H1 (cell line): ENCODE results near the gene CPXM2. TPM values are rescaled to one million over a fixed set of nuclear protein-coding genes. Genes with fewer than 3 reads are reported as not detected.

Experiments used
- CTCF ChIA-PET: fragments of 300-600 bp; sonication (Branson Sonifier 250); formaldehyde crosslinking; loops from one replicate; lab custom pipeline; 2021; ENCODE audit not compliant: partially characterized antibody; lab: Charles Lee
- POLR2A ChIA-PET: fragments of 300-600 bp; sonication (Branson Sonifier 250); formaldehyde crosslinking; loops from one replicate; lab custom pipeline; 2021; ENCODE audit warnings: inconsistent platforms; ENCODE audit not compliant: partially characterized antibody; lab: Charles Lee
- DNase-seq, 2 experiments: peaks; one replicate each; pipeline versions ENCODE4 v3.0.0 to v3.0.0-alpha.2; 2010 to 2022; ENCODE audit warnings: low spot score in 2 of 2, low read depth in 1 of 2, mixed read lengths in 1 of 2
- FAIRE-seq: peaks from 2 replicates; lab custom pipeline; 2011; peaks lifted over from hg19 to GRCh38; lab: Jason Lieb, UNC
- H2AFZ ChIP-seq: 2 replicates; pipeline ENCODE4 v1.8.1; 2012; ENCODE audit warnings: low read length, inconsistent platforms
- H2AK5ac ChIP-seq: 2 replicates; pipeline ENCODE4 v1.6.1; 2013; ENCODE audit warnings: low read depth, low read length
- H2BK120ac ChIP-seq: replicated peaks from 2 replicates; pipeline ENCODE3; 2013; ENCODE audit warnings: low read depth, low read length, inconsistent platforms
- H2BK12ac ChIP-seq: 2 replicates; pipeline ENCODE4 v1.6.1; 2013; ENCODE audit warnings: low read depth, low read length
- H2BK15ac ChIP-seq: 2 replicates; pipeline ENCODE4 v1.6.1; 2013; ENCODE audit warnings: low read length
- H2BK20ac ChIP-seq: 2 replicates; pipeline ENCODE4 v1.6.1; 2013; ENCODE audit warnings: low read length
- H2BK5ac ChIP-seq: 2 replicates; pipeline ENCODE4 v1.6.1; 2013; ENCODE audit warnings: low read depth, low read length
- H3K14ac ChIP-seq: 2 replicates; pipeline ENCODE4 v1.6.1; 2013; ENCODE audit warnings: inconsistent platforms; ENCODE audit not compliant: insufficient read length
- H3K18ac ChIP-seq: 2 replicates; pipeline ENCODE4 v1.6.1; 2013; ENCODE audit warnings: low read length; ENCODE audit errors: extremely low read depth
- H3K23ac ChIP-seq: 2 replicates; pipeline ENCODE4 v1.6.1; 2013; ENCODE audit warnings: inconsistent platforms; ENCODE audit not compliant: insufficient read length
- H3K23me2 ChIP-seq: 2 replicates; pipeline ENCODE4 v1.6.1; 2013; ENCODE audit warnings: low read depth, low read length
- H3K27ac ChIP-seq: 2 replicates; pipeline ENCODE4 v1.6.1; 2011; ENCODE audit warnings: low read depth, low read length, inconsistent platforms
- H3K27me3 ChIP-seq, 4 experiments: replicated peaks in 1 of 4; 1 replicate in 1 of 4; 2 replicates in 3 of 4; pipeline versions ENCODE4 v1.6.1 to v1.8.1; 2011 to 2013; ENCODE audit warnings: low read length in 3 of 4, mild to moderate bottlenecking in 3 of 4, inconsistent platforms in 2 of 4, mixed read lengths in 2 of 4, moderate library complexity in 1 of 4; ENCODE audit not compliant: control insufficient read depth in 3 of 4, insufficient read depth in 3 of 4; ENCODE audit errors: extremely low read depth in 1 of 4
- H3K36me3 ChIP-seq, 4 experiments: 2 replicates each; pipeline versions ENCODE4 v1.6.1 to v1.8.1; 2011 to 2013; ENCODE audit warnings: mild to moderate bottlenecking in 4 of 4, low read length in 3 of 4, moderate library complexity in 2 of 4, control low read depth in 1 of 4, inconsistent platforms in 1 of 4; ENCODE audit not compliant: insufficient read depth in 4 of 4, control insufficient read depth in 2 of 4
- H3K4ac ChIP-seq: replicated peaks from 2 replicates; pipeline ENCODE3; 2013; ENCODE audit warnings: low read length, low read depth, mixed read lengths, inconsistent platforms; ENCODE audit not compliant: insufficient read length
- H3K4me1 ChIP-seq, 4 experiments: replicated peaks in 1 of 4; 1 replicate in 1 of 4; 2 replicates in 3 of 4; pipeline versions ENCODE4 v1.6.1 to v1.8.1; 2011 to 2013; ENCODE audit warnings: low read length in 3 of 4, inconsistent platforms in 2 of 4, mixed read lengths in 1 of 4; ENCODE audit not compliant: insufficient read depth in 4 of 4, control insufficient read depth in 3 of 4
- H3K4me2 ChIP-seq, 2 experiments: 2 replicates each; pipeline versions ENCODE4 v1.6.1 to v1.8.1; 2011 to 2013; ENCODE audit warnings: low read depth in 2 of 2, low read length in 2 of 2, control low read depth in 1 of 2, inconsistent platforms in 1 of 2, mild to moderate bottlenecking in 1 of 2; ENCODE audit not compliant: insufficient read depth in 1 of 2
- H3K4me3 ChIP-seq, 4 experiments: fragments of 200-600, 300-600 bp in 1 of 4; sonication (generic), shearing (Covaris generic), sonication (Bioruptor Twin) in 1 of 4; 2 replicates each; pipeline versions ENCODE4 v1.5.1 to v1.8.1; 2011 to 2016; ENCODE audit warnings: low read length in 4 of 4, low read depth in 3 of 4, control low read depth in 2 of 4, inconsistent platforms in 2 of 4, mild to moderate bottlenecking in 2 of 4, mixed read lengths in 1 of 4, moderate library complexity in 1 of 4; ENCODE audit not compliant: insufficient read depth in 2 of 4; ENCODE audit errors: extremely low read depth in 1 of 4
- H3K56ac ChIP-seq: replicated peaks from 2 replicates; pipeline ENCODE3; 2013; ENCODE audit warnings: low read depth, mild to moderate bottlenecking, mixed read lengths, low read length, inconsistent platforms; ENCODE audit not compliant: insufficient read length
- H3K79me1 ChIP-seq: 2 replicates; pipeline ENCODE4 v1.6.1; 2013; ENCODE audit warnings: low read depth, low read length, control low read depth
- H3K79me2 ChIP-seq, 2 experiments: 2 replicates each; pipeline versions ENCODE4 v1.6.1 to v1.8.1; 2012 to 2013; ENCODE audit warnings: low read length in 2 of 2, mild to moderate bottlenecking in 2 of 2, inconsistent platforms in 1 of 2; ENCODE audit not compliant: insufficient read depth in 2 of 2, control insufficient read depth in 1 of 2
- H3K9ac ChIP-seq, 4 experiments: replicated peaks in 1 of 4; 1 replicate in 1 of 4; 2 replicates in 3 of 4; pipeline versions ENCODE4 v1.6.1 to v1.8.1; 2011 to 2013; ENCODE audit warnings: low read depth in 3 of 4, low read length in 3 of 4, control low read depth in 2 of 4, mild to moderate bottlenecking in 2 of 4, moderate library complexity in 2 of 4, inconsistent platforms in 1 of 4; ENCODE audit errors: extremely low read depth in 1 of 4
- H3K9me3 ChIP-seq, 2 experiments: 2 replicates each; pipeline versions ENCODE4 v1.6.1 to v1.8.1; 2012 to 2013; ENCODE audit warnings: mild to moderate bottlenecking in 2 of 2, moderate library complexity in 2 of 2, control low read depth in 1 of 2, inconsistent platforms in 1 of 2, low read depth in 1 of 2, low read length in 1 of 2, mixed read lengths in 1 of 2; ENCODE audit not compliant: insufficient read depth in 2 of 2
- H4K20me1 ChIP-seq, 2 experiments: replicated peaks in 1 of 2; 2 replicates each; pipeline versions ENCODE3 to v1.8.1; 2011 to 2013; ENCODE audit warnings: inconsistent platforms in 2 of 2, low read length in 2 of 2, mild to moderate bottlenecking in 1 of 2; ENCODE audit not compliant: insufficient read depth in 2 of 2, control insufficient read depth in 1 of 2
- H4K5ac ChIP-seq: 2 replicates; pipeline ENCODE4 v1.6.1; 2013; ENCODE audit warnings: low read length, low read depth, mixed read lengths, inconsistent platforms; ENCODE audit not compliant: insufficient read length
- H4K8ac ChIP-seq: 2 replicates; pipeline ENCODE4 v1.8.0; 2013; ENCODE audit warnings: mild to moderate bottlenecking, moderate library complexity, low read length, inconsistent platforms; ENCODE audit not compliant: insufficient read depth; ENCODE audit errors: extremely low read depth
- H4K91ac ChIP-seq: replicated peaks from 2 replicates; pipeline ENCODE3; 2013; ENCODE audit warnings: low read length, mixed read lengths, inconsistent platforms; ENCODE audit not compliant: insufficient read length
- ASH2L ChIP-seq: fragments of 200-600, 300-600 bp; sonication (generic); IDR thresholded peaks from one replicate; pipeline ENCODE4 v1.7.1; 2017; ENCODE audit warnings: low read length
- CBX8 ChIP-seq: fragments of 300-800, 300-1000 bp; sonication (generic); IDR thresholded peaks from 2 replicates; pipeline ENCODE4 v1.7.1; 2016; ENCODE audit warnings: low read depth, low read length, borderline replicate concordance
- EP300 ChIP-seq, 2 experiments: IDR thresholded peaks; 1 replicate in 1 of 2; 2 replicates in 1 of 2; pipeline ENCODE4 v1.6.1; 2011 to 2012; ENCODE audit warnings: low read depth in 2 of 2, low read length in 2 of 2, mild to moderate bottlenecking in 2 of 2, borderline replicate concordance in 1 of 2, inconsistent platforms in 1 of 2, moderate library complexity in 1 of 2
- JUND ChIP-seq: IDR thresholded peaks from 2 replicates; pipeline ENCODE4 v1.6.1; 2011; ENCODE audit warnings: mild to moderate bottlenecking, improper control_type of control experiment, low read length
- PHF8 ChIP-seq: fragments of 200-600 bp; sonication (generic); conservative IDR thresholded peaks from 2 replicates; pipeline ENCODE4 v1.7.1; 2012; ENCODE audit warnings: low read depth, mild to moderate bottlenecking, inconsistent platforms, low read length, moderate library complexity
- RXRA ChIP-seq: IDR thresholded peaks from 2 replicates; pipeline ENCODE4 v1.6.1; 2011; ENCODE audit warnings: low read depth, mild to moderate bottlenecking, low read length, moderate library complexity; ENCODE audit not compliant: insufficient read depth
- SAP30 ChIP-seq: fragments of 300-600 bp; sonication (generic); IDR thresholded peaks from 2 replicates; pipeline ENCODE4 v1.7.1; 2012; ENCODE audit warnings: low read length, moderate library complexity, mild to moderate bottlenecking, inconsistent platforms; ENCODE audit not compliant: insufficient read depth, insufficient replicate concordance
- TAF7 ChIP-seq: optimal IDR thresholded peaks from 2 replicates; pipeline ENCODE3; 2011; ENCODE audit warnings: low read depth, mild to moderate bottlenecking, inconsistent platforms, low read length, moderate library complexity, borderline replicate concordance
- WGBS, 2 experiments: shearing (Covaris generic) in 1 of 2; methylation state at CpG; one replicate each; pipeline versions ENCODE4 v1.1.6 to v1.1.7; 2013 to 2015; ENCODE audit warnings: low lambda C conversion rate in 2 of 2, mixed read lengths in 2 of 2, inconsistent platforms in 1 of 2, low coverage in 1 of 2, missing lambda C conversion rate in 1 of 2; ENCODE audit not compliant: insufficient replicate concordance in 2 of 2, insufficient coverage in 1 of 2, insufficient read length in 1 of 2; ENCODE audit errors: extremely low coverage in 1 of 2, missing lambda C conversion rate in 1 of 2; 5-methylcytosine and 5-hydroxymethylcytosine counted together
- polyA plus RNA-seq, 7 experiments: library from polyadenylated mRNA; depleted of rRNA in 3 of 7; stranded (reverse) in 5 of 7; unstranded in 2 of 7; fragments of >200 nt in 5 of 7; fragments of 200-250 nt in 2 of 7; gene quantifications; 1 replicate in 5 of 7; 2 replicates in 1 of 7; 4 replicates in 1 of 7; pipeline versions ENCODE4 v1.2.1 to v1.2.3, GENCODE V29; 2011 to 2013; ENCODE audit warnings: missing spikeins in 2 of 7, mixed read lengths in 2 of 7
- total RNA-seq: library from RNA; stranded (reverse); fragmentation: NEBNext Ultra II Directional; extraction: Animal tissue kit (Norgen Biotek cat#: 25700); gene quantifications from 2 replicates; pipeline ENCODE4 v1.2.1, GENCODE V29; 2021

Gene CPXM2
- total and polyA plus RNA-seq, 2 of the 8 experiments (the other 6 are each of a cell fraction or from before 2014, with no cell fraction given): 2.4 to 2.9 TPM

DNA sequence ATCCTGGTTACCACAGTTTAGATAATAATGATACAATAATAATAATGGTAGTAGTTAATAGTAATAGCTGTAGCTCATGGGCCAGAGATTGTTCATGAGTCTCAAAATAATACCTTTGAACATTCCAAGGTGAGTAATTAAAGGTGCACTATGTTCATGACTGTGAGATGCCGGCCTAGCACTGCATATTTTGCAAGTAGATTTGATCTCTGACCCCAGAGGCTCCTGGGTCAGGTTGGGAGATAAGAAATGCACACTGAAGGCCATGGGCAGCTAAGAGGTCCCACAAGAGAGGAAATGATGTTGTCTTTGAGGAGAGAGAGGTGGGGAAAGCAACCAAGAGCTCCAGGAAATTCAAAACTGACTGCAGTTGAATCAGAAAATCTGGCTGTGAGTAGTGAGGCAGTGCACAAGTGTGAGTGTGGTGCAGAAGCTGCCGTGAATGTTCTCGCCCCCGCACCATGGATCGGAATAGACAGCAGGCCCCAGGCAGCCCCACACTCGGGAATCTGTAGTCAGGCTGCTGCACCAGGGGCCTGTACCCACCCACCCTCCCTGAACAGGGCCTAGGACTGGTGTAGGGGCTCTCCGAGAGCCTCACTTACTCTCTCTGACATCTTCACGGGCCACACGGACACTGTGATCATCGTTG lies 11.9 kb downstream of the CPXM2 start:
- no peak overlapping the region for H2BK5ac ChIP-seq
- no peak overlapping the region for H3K56ac ChIP-seq
- FAIRE-seq: no peak
- H4K20me1 ChIP-seq: no peaks in the 10 kb centered on the region
- no peak overlapping the region for H3K18ac ChIP-seq
- no peak overlapping the region for H3K14ac ChIP-seq
- H3K23me2 ChIP-seq: peaks cover 2% of the 10 kb centered on the region; the same call in 1 of the 2 replicates
- no peak overlapping the region for H2BK20ac ChIP-seq
- CTCF ChIA-PET: interaction anchor here (1.5 kb wide), 1 partner anchor 13 kb away, joined by 4 read pairs; no protein-coding TSS in a partner anchor
- H3K36me3 ChIP-seq: peaks cover 0 to 5% (median 0%) of the 10 kb centered on the region in 4 experiments; a peak in 2 of 8 replicates
- H2BK15ac ChIP-seq: no peak overlapping the region
- H2BK120ac ChIP-seq: no peak overlapping the region
- no peaks in the 10 kb centered on the region for H3K79me1 ChIP-seq
- DNase-seq: no peak
- H3K4ac ChIP-seq: no peak overlapping the region
- no peak overlapping the region for H3K23ac ChIP-seq
- H2BK12ac ChIP-seq: no peak overlapping the region
- WGBS, 2 experiments: 88% methylated on average over 10 of the region's 10 CpGs; no CpG with 5 or more reads in 1 of the 2 experiments
- no peak overlapping the region for H2AFZ ChIP-seq
- TF ChIP-seq CBX8 (no peak), PHF8 (no peak), RXRA (no peak), SAP30 (no peak), ASH2L (no peak), TAF7 (no peak), EP300 (IDR thresholded peaks at IDR 0.05; ENCODE audit: borderline replicate concordance in 1 of 2, low read depth in 2 of 2, low read length in 2 of 2) (no peak), JUND (no peak)
- no peaks in the 10 kb centered on the region for H3K27me3 ChIP-seq
- H4K91ac ChIP-seq: no peak overlapping the region
- H3K79me2 ChIP-seq: no peaks in the 10 kb centered on the region
- H3K27ac ChIP-seq: no peak overlapping the region
- no peak overlapping the region for H2AK5ac ChIP-seq
- H3K9me3 ChIP-seq: peaks cover 4% of the 10 kb centered on the region in 2 experiments; a peak in 2 of 4 replicates
- no peaks in the 10 kb centered on the region for H3K4me1 ChIP-seq
- no peak overlapping the region for H3K9ac ChIP-seq
- no peak overlapping the region for H4K5ac ChIP-seq
- no peak overlapping the region for H3K4me2 ChIP-seq
- no peak overlapping the region for H4K8ac ChIP-seq
- POLR2A ChIA-PET: interaction anchor here (0.6 kb wide), 1 partner anchor 15 kb away, joined by 3 read pairs; no protein-coding TSS in a partner anchor
- no peak overlapping the region for H3K4me3 ChIP-seq
